OCI-M1 (cell line): ENCODE results near the gene ABCA10.
A peak's percentile ranks its signal among the peaks of the same experiment; 100 is the strongest.
"Not testable (repeated sequence)": the region's sequence is repeated elsewhere in the genome, so short reads cannot be mapped to it uniquely, and the experiment has no call there.

ENCODE experiments used
- DNase-seq: peaks from one replicate; lab custom pipeline; 2025; lab: John Stamatoyannopoulos, UW

The ABCA10 gene

DNA sequence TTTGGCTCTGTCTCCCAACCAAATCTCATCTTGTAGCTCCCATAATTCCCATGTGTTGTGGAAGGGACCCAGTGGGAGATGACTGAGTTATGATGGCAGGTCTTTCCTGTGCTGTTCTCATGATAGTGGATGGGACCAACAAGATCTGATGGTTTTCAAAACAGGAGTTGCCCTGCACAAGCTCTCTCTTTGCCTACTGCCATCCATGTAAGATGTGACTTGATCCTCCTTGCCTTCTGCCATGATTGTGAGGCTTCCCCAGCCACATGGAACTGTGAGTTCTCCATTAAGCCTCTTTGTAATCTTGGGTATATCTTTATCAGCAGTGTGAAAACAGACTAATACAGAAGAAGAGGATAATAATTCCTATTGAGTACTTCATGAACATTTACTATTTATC is 60.0 kb downstream of the ABCA10 start:
- DNase-seq: not testable (repeated sequence)

DNA sequence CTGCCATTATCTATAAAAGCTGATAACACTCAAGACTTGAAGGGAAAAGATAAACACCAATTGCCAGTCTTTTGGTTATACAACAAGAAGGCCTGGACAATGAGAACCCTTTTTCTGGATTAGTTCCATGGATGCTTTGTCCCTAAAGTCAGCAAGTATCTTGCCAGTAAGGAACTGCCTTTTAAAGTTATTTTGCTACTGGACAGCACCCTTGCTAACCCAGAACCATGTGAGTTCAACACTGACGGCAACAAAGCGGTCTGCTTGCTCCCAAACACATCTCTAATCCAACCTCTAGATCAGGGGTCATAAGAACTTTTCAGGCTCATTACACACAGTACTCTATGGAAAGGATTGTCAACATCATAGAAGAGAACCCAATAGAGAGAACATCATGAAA is 61.7 kb downstream of the ABCA10 start:
- no peak for DNase-seq

DNA sequence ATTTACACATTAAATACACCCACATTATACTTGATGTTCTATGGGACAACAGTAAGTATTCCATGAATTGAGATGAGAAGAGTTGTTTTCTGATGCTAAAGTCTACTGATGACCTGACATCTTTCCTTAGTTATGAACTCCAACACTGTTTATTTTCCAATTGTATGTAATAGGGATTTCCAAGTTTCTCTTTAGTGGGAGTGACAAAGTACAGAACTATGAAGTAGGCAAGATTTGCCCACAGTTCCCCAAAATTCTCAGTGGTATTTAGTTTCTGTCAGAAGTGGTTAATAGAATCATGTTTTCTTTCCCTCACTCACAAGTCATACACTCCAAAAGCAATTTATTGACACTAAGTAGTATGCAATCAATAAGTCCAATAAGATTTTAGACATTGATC is 64.4 kb downstream of the ABCA10 start:
- no peak for DNase-seq

- DNase-seq: no peak
These were observed 69.2 kb downstream of the ABCA10 start for GRCh38 chr17:69159418-69159817.

GRCh38 chr17:69154267-69154666 is 74.4 kb downstream of the ABCA10 start:
- DNase-seq: no peak

DNA sequence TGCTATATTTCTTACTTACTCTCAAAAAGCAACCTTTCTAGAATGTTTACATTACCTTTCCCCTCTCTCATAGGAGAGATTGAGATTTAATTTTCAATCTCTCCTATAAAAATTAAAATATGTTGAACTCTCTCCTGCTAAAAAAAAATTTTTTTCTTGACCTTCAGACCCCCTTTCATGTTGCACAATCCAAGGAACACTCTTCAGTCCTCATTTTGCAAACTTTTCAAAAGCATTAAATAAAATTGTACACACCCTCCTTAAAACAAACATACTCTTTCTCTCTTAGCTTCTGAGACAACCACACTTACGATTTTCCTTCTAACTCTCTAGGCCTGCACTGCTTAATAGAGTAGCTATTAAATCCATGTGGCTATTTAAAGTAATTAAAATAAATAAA is 78.3 kb downstream of the ABCA10 start:
- no peak for DNase-seq

GRCh38 chr17:69147460-69147859 is 81.2 kb downstream of the ABCA10 start:
- no peak for DNase-seq

- DNase-seq: no peak
These were observed 84.0 kb downstream of the ABCA10 start for GRCh38 chr17:69144331-69145255.

GRCh38 chr17:69143683-69144231 is 84.9 kb downstream of the ABCA10 start:
- no peak for DNase-seq

- DNase-seq: no peak
These were observed 85.5 kb downstream of the ABCA10 start for GRCh38 chr17:69143151-69143550.

GRCh38 chr17:69142175-69142802 is 86.3 kb downstream of the ABCA10 start:
- no peak for DNase-seq

- DNase-seq: peak; percentile 31
These were observed 87.0 kb downstream of the ABCA10 start, which contains the start of gene ABCA6 for GRCh38 chr17:69141431-69142174. Gene ABCA6, minus strand, starts transcription at chr17:69141895. Its CDS starts 1,192 bp downstream, at chr17:69140703.

DNA sequence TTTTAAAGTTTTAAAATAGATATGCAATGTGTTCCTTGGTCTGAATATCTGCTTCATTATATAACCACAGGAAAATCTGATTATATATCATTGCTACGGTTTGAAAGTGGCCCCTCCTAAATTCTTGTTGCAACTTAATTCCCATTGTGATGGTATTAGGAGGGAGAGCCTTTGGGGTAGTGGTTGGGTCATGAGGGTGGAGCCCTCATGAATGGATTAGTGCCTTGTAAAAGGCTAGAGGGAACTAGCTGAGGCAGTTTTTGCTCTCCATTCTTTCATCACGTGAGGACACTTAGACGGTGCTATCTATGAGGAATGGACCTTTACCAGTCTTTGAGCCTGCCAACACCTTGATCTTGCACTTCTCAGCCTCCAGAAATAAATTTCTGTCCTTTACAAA is 94.5 kb downstream of the ABCA10 start:
- DNase-seq: no peak

DNA sequence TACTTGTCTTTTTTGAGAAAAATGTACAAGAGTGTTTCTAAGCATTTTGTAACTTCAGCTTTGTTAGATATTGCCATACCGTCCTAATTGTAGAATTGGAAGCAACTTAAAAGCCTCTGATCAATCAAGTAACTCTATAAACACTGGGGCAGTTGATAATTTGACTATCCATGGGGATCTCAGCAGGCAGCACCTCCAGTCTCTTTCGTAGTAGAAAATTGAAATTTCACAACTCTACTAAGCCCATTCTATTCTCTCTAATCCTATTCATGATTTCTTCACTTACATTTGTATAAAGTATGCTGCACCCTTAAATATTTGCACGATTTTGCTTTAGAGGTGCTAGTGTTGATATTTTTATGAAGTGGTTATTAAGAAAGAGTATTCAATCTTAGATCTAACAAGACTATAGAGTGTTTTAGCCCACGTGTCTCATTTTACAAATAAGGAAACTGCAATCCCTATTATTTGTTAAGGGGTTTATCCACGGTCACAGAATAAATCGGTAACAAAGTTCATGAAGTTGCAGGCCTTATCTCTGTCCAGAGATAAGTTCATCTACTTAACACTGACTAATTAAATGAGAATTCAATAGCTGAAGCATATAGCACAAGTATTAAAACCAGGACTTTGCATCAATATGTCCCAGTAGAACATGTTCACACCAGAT is 97.9 kb downstream of the ABCA10 start:
- DNase-seq: no peak

DNA sequence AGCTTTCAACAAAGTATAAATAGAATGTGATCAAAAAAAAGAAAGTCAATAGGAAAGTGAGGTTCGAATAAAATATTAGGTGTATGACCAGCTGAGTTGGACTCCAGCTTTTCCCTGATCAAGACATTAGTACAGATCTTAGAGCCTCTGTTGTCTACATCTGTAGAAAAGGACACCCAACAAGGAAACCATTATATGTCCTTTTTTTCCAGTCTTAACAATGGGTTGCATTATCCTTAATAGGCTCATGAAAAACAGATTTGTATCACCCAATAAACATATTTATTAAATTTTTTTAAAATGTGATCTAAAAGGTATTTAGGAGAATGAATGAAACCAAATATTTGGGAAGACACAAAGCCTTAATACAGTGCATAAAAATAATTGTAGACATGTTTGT is 105.0 kb downstream of the ABCA10 start:
- DNase-seq: no peak

DNA sequence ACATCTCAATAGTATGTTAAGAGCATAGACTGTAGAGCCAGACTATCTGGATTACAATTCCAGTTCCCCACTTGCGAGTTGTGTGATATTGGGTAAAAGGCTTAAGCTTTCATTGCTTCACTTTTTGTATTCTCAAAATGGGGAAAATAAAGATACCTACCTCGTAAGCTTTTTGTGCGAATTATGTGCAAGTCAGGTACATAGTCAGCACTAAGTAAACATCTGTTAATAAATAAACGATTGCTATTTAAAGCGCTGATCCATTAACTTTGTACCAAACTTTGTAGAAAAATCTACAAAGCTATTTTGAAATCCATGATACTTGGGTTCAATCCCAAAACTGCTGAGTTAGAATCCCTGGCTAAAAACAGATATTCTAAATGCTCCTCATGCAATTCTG is 106.6 kb downstream of the ABCA10 start:
- DNase-seq: no peak

GRCh38 chr17:69117855-69118784 is 110.5 kb downstream of the ABCA10 start:
- no peak for DNase-seq

GRCh38 chr17:69111794-69112193 is 116.8 kb downstream of the ABCA10 start:
- DNase-seq: no peak

DNA sequence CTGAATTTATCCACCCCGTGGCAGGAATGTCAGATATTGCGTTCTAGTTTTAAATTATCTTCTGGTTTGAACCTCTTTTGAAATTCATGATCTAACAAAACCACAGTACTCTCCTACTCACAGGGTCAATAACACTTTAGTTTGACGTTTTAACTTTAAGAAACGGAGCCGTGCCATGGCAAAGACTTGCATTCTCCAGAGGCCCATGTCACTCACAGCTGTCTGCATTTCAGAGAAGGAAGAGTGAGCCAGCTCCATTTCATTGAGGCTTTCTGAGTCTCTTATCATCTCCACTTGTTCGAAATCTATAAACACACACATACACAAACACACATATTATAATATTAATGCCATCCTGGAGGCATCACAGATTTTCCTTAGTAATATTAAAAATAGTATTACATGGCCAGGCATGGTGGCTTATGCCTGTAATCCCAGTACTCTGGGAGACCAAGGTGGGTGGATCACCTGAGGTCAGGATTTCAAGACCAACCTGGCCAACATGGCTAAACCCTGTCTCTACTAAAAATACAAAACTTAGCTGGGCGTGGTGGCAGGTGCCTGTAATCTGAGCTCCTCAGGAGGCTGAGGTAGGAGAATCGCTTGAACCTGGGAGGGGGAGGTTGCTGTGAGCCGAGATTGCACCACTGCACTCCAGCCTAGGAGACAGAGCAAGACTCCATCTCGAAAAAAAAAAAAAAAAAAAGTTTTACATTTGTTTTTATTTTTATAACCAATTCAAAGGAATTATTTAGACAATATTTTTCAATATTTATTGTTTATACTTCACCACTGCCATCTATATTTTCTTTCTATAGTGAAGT is 122.5 kb downstream of the ABCA10 start:
- DNase-seq: no peak
